Measurements from ENCODE around the gene NXNL1. TPM values are rescaled to one million over a fixed set of nuclear protein-coding genes. Genes with fewer than 3 reads are reported as not detected.

The NXNL1 gene
- total RNA-seq, 1 donor from 2014 or later, result not detected

GRCh38 chr19:17431417-17431816 lies 29.3 kb downstream of the NXNL1 start:
- Mint-ChIP-seq H3K9me3 (ENCODE audit: unreplicated experiment) (no peaks in the 10 kb centered on the region), H3K4me3 (ENCODE audit: unreplicated experiment) (no peak overlapping the region), H3K27ac (ENCODE audit: unreplicated experiment) (no peak overlapping the region), H3K36me3 (ENCODE audit: unreplicated experiment) (no peaks in the 10 kb centered on the region), H3K4me1 (ENCODE audit: unreplicated experiment) (no peaks in the 10 kb centered on the region), H3K27me3 (ENCODE audit: unreplicated experiment) (no peaks in the 10 kb centered on the region)
- no peak for TF ChIP-seq CTCF (IDR thresholded peaks at IDR 0.05)
- no peak for DNase-seq (ENCODE audit: extremely low spot score, unreplicated experiment)

- Mint-ChIP-seq H3K27ac (ENCODE audit: unreplicated experiment) (no peak overlapping the region), H3K27me3 (ENCODE audit: unreplicated experiment) (no peaks in the 10 kb centered on the region), H3K4me3 (ENCODE audit: unreplicated experiment) (no peak overlapping the region), H3K36me3 (ENCODE audit: unreplicated experiment) (no peaks in the 10 kb centered on the region), H3K9me3 (ENCODE audit: unreplicated experiment) (no peaks in the 10 kb centered on the region), H3K4me1 (ENCODE audit: unreplicated experiment) (peaks cover 5% of the 10 kb centered on the region)
- no peak for TF ChIP-seq CTCF (IDR thresholded peaks at IDR 0.05)
- DNase-seq (ENCODE audit: extremely low spot score, unreplicated experiment), result no peak
Observed at GRCh38 chr19:17429641-17430113, 31.0 kb downstream of the NXNL1 start.

- TF ChIP-seq CTCF (IDR thresholded peaks at IDR 0.05), result peak; percentile 57
- H3K4me3 Mint-ChIP-seq (ENCODE audit: unreplicated experiment), result no peak overlapping the region
- DNase-seq (ENCODE audit: extremely low spot score, unreplicated experiment), result no peak
- H3K9me3 Mint-ChIP-seq (ENCODE audit: unreplicated experiment), result no peaks in the 10 kb centered on the region
- no peaks in the 10 kb centered on the region for H3K27me3 Mint-ChIP-seq (ENCODE audit: unreplicated experiment)
- H3K27ac Mint-ChIP-seq (ENCODE audit: unreplicated experiment), result no peak overlapping the region
- peaks cover 3% of the 10 kb centered on the region for H3K36me3 Mint-ChIP-seq (ENCODE audit: unreplicated experiment)
- H3K4me1 Mint-ChIP-seq (ENCODE audit: unreplicated experiment), result peaks cover 13% of the 10 kb centered on the region
Observed at GRCh38 chr19:17424743-17425365, 35.9 kb downstream of the NXNL1 start.

GRCh38 chr19:17423429-17424208 lies 37.1 kb downstream of the NXNL1 start:
- H3K9me3 Mint-ChIP-seq (ENCODE audit: unreplicated experiment), result no peaks in the 10 kb centered on the region

More at GRCh38 chr19:17423429-17424208, 37.1 kb downstream of the NXNL1 start:
- TF ChIP-seq CTCF (IDR thresholded peaks at IDR 0.05), result no peak
- H3K27me3 Mint-ChIP-seq (ENCODE audit: unreplicated experiment), result no peaks in the 10 kb centered on the region
- H3K27ac Mint-ChIP-seq (ENCODE audit: unreplicated experiment), result no peak overlapping the region
- DNase-seq (ENCODE audit: extremely low spot score, unreplicated experiment), result no peak
- H3K36me3 Mint-ChIP-seq (ENCODE audit: unreplicated experiment), result peaks cover 3% of the 10 kb centered on the region
- H3K4me3 Mint-ChIP-seq (ENCODE audit: unreplicated experiment), result no peak overlapping the region
- peaks cover 21% of the 10 kb centered on the region for H3K4me1 Mint-ChIP-seq (ENCODE audit: unreplicated experiment)
